AG04450 (cell line): ENCODE results near the gene URAD. TPM values are rescaled to one million over a fixed set of nuclear protein-coding genes. Genes with fewer than 3 reads are reported as not detected.
"Not testable (repeated sequence)": the region's sequence is repeated elsewhere in the genome, so short reads cannot be mapped to it uniquely, and the experiment has no call there.

Source experiments
- CTCF ChIA-PET: fragments of 300-600, 350-600 bp; formaldehyde crosslinking; extraction: SDS; loops from one replicate; lab custom pipeline; 2022; ENCODE audit warnings: antibody characterized with exemption, inconsistent platforms; lab: Charles Lee
- POLR2A ChIA-PET: fragments of 350-600 bp; formaldehyde crosslinking; extraction: SDS; loops from one replicate; lab custom pipeline; 2021; ENCODE audit warnings: antibody characterized with exemption, inconsistent platforms; lab: Yijun Ruan, JAX
- DNase-seq: peaks from one replicate; pipeline ENCODE4 v3.0.0-alpha.2; 2011; ENCODE audit warnings: low read depth, low spot score
- H3K27ac ChIP-seq: one replicate; pipeline ENCODE4 v1.5.1; 2012; ENCODE audit warnings: low read depth, low read length, control low read depth
- H3K27me3 ChIP-seq: one replicate; pipeline ENCODE4 v1.6.0; 2012; ENCODE audit warnings: low read length; ENCODE audit not compliant: control insufficient read depth, insufficient read depth
- H3K4me3 ChIP-seq: 2 replicates; pipeline ENCODE4 v1.5.1; 2011; ENCODE audit warnings: mild to moderate bottlenecking, low read depth, low read length, control low read depth
- H3K9me3 ChIP-seq: 2 replicates; pipeline ENCODE4 v1.5.1; 2012; ENCODE audit warnings: low read length; ENCODE audit not compliant: control insufficient read depth, insufficient read depth
- CTCF ChIP-seq: IDR thresholded peaks from 2 replicates; pipeline ENCODE4 v1.5.1; 2011; ENCODE audit warnings: low read depth, low read length, control low read depth, inconsistent platforms
- polyA minus RNA-seq: library from RNA; depleted of rRNA, polyadenylated mRNA; stranded (reverse); fragments of >200 nt; gene quantifications from 2 replicates; pipeline ENCODE4 v1.2.3, GENCODE V29; 2011; rRNA and poly(A)+ RNA removed
- polyA plus RNA-seq: library from polyadenylated mRNA; depleted of rRNA; stranded (reverse); fragments of >200 nt; gene quantifications from 2 replicates; pipeline ENCODE4 v1.2.3, GENCODE V29; 2011; rRNA removed

Gene URAD
- polyA plus RNA-seq = not detected in 2 replicates
- polyA minus RNA-seq = not detected in 2 replicates

- no peak for DNase-seq
- no peaks in the 10 kb centered on the region for H3K9me3 ChIP-seq
- no peak within 1 kb of the TSS for H3K4me3 ChIP-seq
- H3K27me3 ChIP-seq = peaks cover 21% of the 10 kb centered on the region
- POLR2A ChIA-PET = interaction anchor here (0.6 kb wide), 1 partner anchor 151 kb away, joined by 5 read pairs; no protein-coding TSS in a partner anchor
- no peak within 1 kb of the TSS for H3K27ac ChIP-seq
- TF ChIP-seq CTCF = no peak
- CTCF ChIA-PET = interaction anchor here (0.6 to 8.3 kb wide), 5 partner anchors 10 to 1059 kb away, joined by 4 to 219 read pairs (median 4); no protein-coding TSS in a partner anchor
Measured at GRCh38 chr13:27988520-27988919, at the start of gene URAD. URAD (minus strand) TSS chr13:27988693; CDS start chr13:27988637, 56 bp downstream.

GRCh38 chr13:28037399-28037798 is 48.9 kb upstream of the URAD start:
- POLR2A ChIA-PET = no interaction called here
- no peak overlapping the region for H3K4me3 ChIP-seq
- no peak for DNase-seq
- CTCF ChIA-PET = no interaction called here
- no peaks in the 10 kb centered on the region; the same call in 1 of the 2 replicates for H3K9me3 ChIP-seq
- no peak overlapping the region for H3K27ac ChIP-seq
- H3K27me3 ChIP-seq = no peaks in the 10 kb centered on the region
- TF ChIP-seq CTCF = no peak

- H3K27me3 ChIP-seq = no peaks in the 10 kb centered on the region
- H3K9me3 ChIP-seq = peaks cover 3% of the 10 kb centered on the region; the same call in 1 of the 2 replicates
- no peak for DNase-seq
- ChIA-PET CTCF (no interaction called here), POLR2A (no interaction called here)
- H3K4me3 ChIP-seq = no peak overlapping the region
- H3K27ac ChIP-seq = no peak overlapping the region
- no peak for TF ChIP-seq CTCF
Measured at GRCh38 chr13:28035146-28035782, 46.8 kb upstream of the URAD start.

- H3K27me3 ChIP-seq = no peaks in the 10 kb centered on the region
Measured at GRCh38 chr13:28033894-28034655, 45.6 kb upstream of the URAD start.

GRCh38 chr13:28032438-28032837 is 43.9 kb upstream of the URAD start:
- H3K27me3 ChIP-seq, CTCF ChIA-PET, H3K27ac ChIP-seq, H3K4me3 ChIP-seq, H3K9me3 ChIP-seq, POLR2A ChIA-PET, DNase-seq: not testable (repeated sequence)

More at GRCh38 chr13:28033894-28034655, 45.6 kb upstream of the URAD start:
- no peak for TF ChIP-seq CTCF
- DNase-seq = no peak
- H3K4me3 ChIP-seq = no peak overlapping the region
- POLR2A ChIA-PET = no interaction called here
- H3K9me3 ChIP-seq = peaks cover 3% of the 10 kb centered on the region; the same call in 1 of the 2 replicates
- CTCF ChIA-PET = no interaction called here
- H3K27ac ChIP-seq = no peak overlapping the region
